Left ventricle myocardium inferior (tissue), 1 donor: ENCODE data around the gene APLF. TPM values are rescaled to one million over a fixed set of nuclear protein-coding genes. Genes with fewer than 3 reads are reported as not detected.
"Not testable (repeated sequence)": the region's sequence is repeated elsewhere in the genome, so short reads cannot be mapped to it uniquely, and the experiment has no call there.

Source experiments
- DNase-seq: peaks from one replicate; pipeline ENCODE4 v3.0.0-alpha.2; 2020
- H3K27ac ChIP-seq: fragments of 200-600 bp; replicated peaks from 2 replicates; pipeline ENCODE4 v1.8.0; 2021
- H3K27me3 ChIP-seq: fragments of 200-600 bp; 2 replicates; pipeline ENCODE4 v1.8.0; 2021; ENCODE audit warnings: low read depth
- H3K36me3 ChIP-seq: fragments of 200-600 bp; 2 replicates; pipeline ENCODE4 v1.8.0; 2021
- H3K4me1 ChIP-seq: fragments of 200-600 bp; 2 replicates; pipeline ENCODE4 v1.8.0; 2021
- H3K4me3 ChIP-seq: fragments of 200-600 bp; 2 replicates; pipeline ENCODE4 v1.8.0; 2021; ENCODE audit warnings: mild to moderate bottlenecking, moderate library complexity
- H3K9me3 ChIP-seq: fragments of 200-600 bp; replicated peaks from 2 replicates; pipeline ENCODE4 v1.8.0; 2021
- CTCF ChIP-seq: fragments of 200-600 bp; IDR thresholded peaks from 2 replicates; pipeline ENCODE4 v1.8.0; 2021; ENCODE audit warnings: antibody characterized with exemption, mild to moderate bottlenecking, borderline replicate concordance
- intact Hi-C: fragments of 100-400 bp; cut with micrococcal nuclease; formaldehyde crosslinking; loops from one replicate; pipeline ENCODE4 v1.11.0; 2022
- total RNA-seq: library from RNA; stranded (reverse); fragmentation: NEBNext Ultra II Directional; extraction: Animal tissue kit (Norgen Biotek cat#: 25700); gene quantifications from one replicate; pipeline ENCODE4 v1.2.1, GENCODE V29; 2021
- donor health status: DM: no; HTN: yes; CAD: no; lungs with severe emphysema.

Gene APLF
- total RNA-seq, 1 donor from 2014 or later, result 4.8 TPM

- peak overlapping the region; percentile 54 for H3K27ac ChIP-seq
Measured at GRCh38 chr2:68435615-68436014, 31.8 kb upstream of the APLF start.

GRCh38 chr2:68436270-68436669 lies 31.1 kb upstream of the APLF start:
- H3K9me3 ChIP-seq, result no peaks in the 10 kb centered on the region
- peaks cover 29% of the 10 kb centered on the region for H3K4me1 ChIP-seq
- H3K27ac ChIP-seq, result peak overlapping the region; percentile 54
- no peak for DNase-seq
- TF ChIP-seq CTCF, result no peak
- intact Hi-C loops, result no loop called here
- H3K36me3 ChIP-seq, result no peaks in the 10 kb centered on the region
- no peaks in the 10 kb centered on the region for H3K27me3 ChIP-seq
- no peak overlapping the region for H3K4me3 ChIP-seq

More at GRCh38 chr2:68435615-68436014, 31.8 kb upstream of the APLF start:
- no peak for DNase-seq
- Histone ChIP-seq H3K4me3 (no peak overlapping the region), H3K27me3 (no peaks in the 10 kb centered on the region), H3K9me3 (no peaks in the 10 kb centered on the region), H3K4me1 (peaks cover 26% of the 10 kb centered on the region), H3K36me3 (no peaks in the 10 kb centered on the region)
- TF ChIP-seq CTCF, result no peak
- intact Hi-C loops, result no loop called here

- no peak for DNase-seq
- Histone ChIP-seq H3K4me1 (peaks cover 35% of the 10 kb centered on the region), H3K4me3 (no peak overlapping the region), H3K27me3 (no peaks in the 10 kb centered on the region), H3K36me3 (no peaks in the 10 kb centered on the region), H3K9me3 (no peaks in the 10 kb centered on the region), H3K27ac (no peak overlapping the region)
- intact Hi-C loops, result no loop called here
- TF ChIP-seq CTCF, result no peak
Measured at GRCh38 chr2:68438455-68439303, 28.7 kb upstream of the APLF start.

- no peaks in the 10 kb centered on the region for H3K36me3 ChIP-seq
- peak; percentile 94 for TF ChIP-seq CTCF
- peak overlapping the region; percentile 70 for H3K27ac ChIP-seq
- no peaks in the 10 kb centered on the region for H3K27me3 ChIP-seq
- peak; percentile 66 for DNase-seq
- H3K4me1 ChIP-seq, result peaks cover 16% of the 10 kb centered on the region
- H3K4me3 ChIP-seq, result no peak overlapping the region
- no peaks in the 10 kb centered on the region for H3K9me3 ChIP-seq
- intact Hi-C loops, result loop anchor here (5.0 to 10.0 kb wide), 2 partner anchors 79 to 317 kb away; no protein-coding TSS in a partner anchor
Measured at GRCh38 chr2:68441179-68441993, 26.0 kb upstream of the APLF start.

- no peak for DNase-seq
- intact Hi-C loops, result loop anchor here (5.0 to 10.0 kb wide), 2 partner anchors 80 to 317 kb away; no protein-coding TSS in a partner anchor
- TF ChIP-seq CTCF, result no peak
Measured at GRCh38 chr2:68441994-68442322, 25.4 kb upstream of the APLF start.

GRCh38 chr2:68446425-68446824 lies 21.0 kb upstream of the APLF start:
- not testable (repeated sequence) for H3K27ac ChIP-seq, H3K36me3 ChIP-seq, H3K27me3 ChIP-seq, DNase-seq, H3K4me3 ChIP-seq, H3K4me1 ChIP-seq
- intact Hi-C loops, result loop anchor here (10.0 kb wide), 1 partner anchor 322 kb away; no protein-coding TSS in a partner anchor
- H3K9me3 ChIP-seq, result peaks cover 26% of the 10 kb centered on the region

More at GRCh38 chr2:68441994-68442322, 25.4 kb upstream of the APLF start:
- Histone ChIP-seq H3K4me3 (no peak overlapping the region), H3K4me1 (peaks cover 10% of the 10 kb centered on the region), H3K27ac (no peak overlapping the region), H3K27me3 (no peaks in the 10 kb centered on the region), H3K36me3 (no peaks in the 10 kb centered on the region), H3K9me3 (peaks cover 2% of the 10 kb centered on the region)
